ENCODE results near the gene SHC3.

Gene SHC3

GRCh38 chr9:88988796-88989641, 189.6 kb downstream of the SHC3 start:
- no peak for DNase-seq (ENCODE audit: low spot score)
- peaks cover 2% of the 10 kb centered on the region for H3K4me1 ChIP-seq (ENCODE audit: insufficient read depth, poor library complexity, severe bottlenecking)

GRCh38 chr9:88987661-88988060, 191.0 kb downstream of the SHC3 start:
- H3K27me3 ChIP-seq (ENCODE audit: insufficient read depth, poor library complexity, severe bottlenecking): no peaks in the 10 kb centered on the region
- no peak overlapping the region for H3K4me3 ChIP-seq (ENCODE audit: severe bottlenecking)
- H3K9me3 ChIP-seq (ENCODE audit: severe bottlenecking): no peaks in the 10 kb centered on the region
- no peak for TF ChIP-seq CTCF (IDR thresholded peaks at IDR 0.05; ENCODE audit: poor library complexity, severe bottlenecking)
- ATAC-seq (ENCODE audit: low read depth) (no peak), DNase-seq (ENCODE audit: low spot score) (no peak)
- peaks cover 2% of the 10 kb centered on the region for H3K4me1 ChIP-seq (ENCODE audit: insufficient read depth, poor library complexity, severe bottlenecking)
- H3K27ac ChIP-seq (ENCODE audit: poor library complexity, severe bottlenecking): no peak overlapping the region
- no peaks in the 10 kb centered on the region for H3K36me3 ChIP-seq (ENCODE audit: low read depth)

More at GRCh38 chr9:88988796-88989641, 189.6 kb downstream of the SHC3 start:
- no peaks in the 10 kb centered on the region for H3K9me3 ChIP-seq (ENCODE audit: severe bottlenecking)
- H3K27me3 ChIP-seq (ENCODE audit: insufficient read depth, poor library complexity, severe bottlenecking): no peaks in the 10 kb centered on the region
- peak; percentile 40 for ATAC-seq (ENCODE audit: low read depth)
- no peaks in the 10 kb centered on the region for H3K36me3 ChIP-seq (ENCODE audit: low read depth)
- H3K27ac ChIP-seq (ENCODE audit: poor library complexity, severe bottlenecking): no peak overlapping the region
- no peak for TF ChIP-seq CTCF (IDR thresholded peaks at IDR 0.05; ENCODE audit: poor library complexity, severe bottlenecking)
- H3K4me3 ChIP-seq (ENCODE audit: severe bottlenecking): no peak overlapping the region

GRCh38 chr9:88986776-88987175, 191.8 kb downstream of the SHC3 start:
- TF ChIP-seq CTCF (IDR thresholded peaks at IDR 0.05; ENCODE audit: poor library complexity, severe bottlenecking): no peak
- DNase-seq (ENCODE audit: low spot score) (no peak), ATAC-seq (ENCODE audit: low read depth) (no peak)
- H3K9me3 ChIP-seq (ENCODE audit: severe bottlenecking): no peaks in the 10 kb centered on the region
- no peak overlapping the region for H3K4me3 ChIP-seq (ENCODE audit: severe bottlenecking)
- H3K27ac ChIP-seq (ENCODE audit: poor library complexity, severe bottlenecking): no peak overlapping the region
- H3K4me1 ChIP-seq (ENCODE audit: insufficient read depth, poor library complexity, severe bottlenecking): no peaks in the 10 kb centered on the region
- no peaks in the 10 kb centered on the region for H3K36me3 ChIP-seq (ENCODE audit: low read depth)
- H3K27me3 ChIP-seq (ENCODE audit: insufficient read depth, poor library complexity, severe bottlenecking): no peaks in the 10 kb centered on the region

- H3K4me1 ChIP-seq (ENCODE audit: insufficient read depth, poor library complexity, severe bottlenecking): no peaks in the 10 kb centered on the region
- no peaks in the 10 kb centered on the region for H3K36me3 ChIP-seq (ENCODE audit: low read depth)
- DNase-seq (ENCODE audit: low spot score) (no peak), ATAC-seq (ENCODE audit: low read depth) (no peak)
- no peak overlapping the region for H3K4me3 ChIP-seq (ENCODE audit: severe bottlenecking)
- no peak overlapping the region for H3K27ac ChIP-seq (ENCODE audit: poor library complexity, severe bottlenecking)
- TF ChIP-seq CTCF (IDR thresholded peaks at IDR 0.05; ENCODE audit: poor library complexity, severe bottlenecking): no peak
- no peaks in the 10 kb centered on the region for H3K27me3 ChIP-seq (ENCODE audit: insufficient read depth, poor library complexity, severe bottlenecking)
- H3K9me3 ChIP-seq (ENCODE audit: severe bottlenecking): no peaks in the 10 kb centered on the region
Observed at GRCh38 chr9:88985616-88986015, 193.0 kb downstream of the SHC3 start.

GRCh38 chr9:88984543-88984883, 194.1 kb downstream of the SHC3 start:
- ATAC-seq (ENCODE audit: low read depth): no peak
- Histone ChIP-seq H3K27me3 (ENCODE audit: insufficient read depth, poor library complexity, severe bottlenecking) (no peaks in the 10 kb centered on the region), H3K9me3 (ENCODE audit: severe bottlenecking) (no peaks in the 10 kb centered on the region), H3K27ac (ENCODE audit: poor library complexity, severe bottlenecking) (no peak overlapping the region), H3K36me3 (ENCODE audit: low read depth) (no peaks in the 10 kb centered on the region), H3K4me1 (ENCODE audit: insufficient read depth, poor library complexity, severe bottlenecking) (no peaks in the 10 kb centered on the region), H3K4me3 (ENCODE audit: severe bottlenecking) (no peak overlapping the region)
- no peak for TF ChIP-seq CTCF (IDR thresholded peaks at IDR 0.05; ENCODE audit: poor library complexity, severe bottlenecking)
- DNase-seq (ENCODE audit: low spot score): no peak

All from RWPE2 (cell line).